Measurements from ENCODE around the gene ZNF511.
A peak's percentile ranks its signal among the peaks of the same experiment; 100 is the strongest.

Gene ZNF511

GRCh38 chr10:133279326-133280226 lies 29.1 kb upstream of the ZNF511 start:
- H3K4me3 ChIP-seq (ENCODE audit: low read depth, low read length): peak overlapping the region; percentile 37
- DNase-seq (ENCODE audit: low read depth): peak; percentile 90
- TF ChIP-seq MYC (IDR thresholded peaks at IDR 0.05; ENCODE audit: low read depth, low read length) (no peak), MAX (IDR thresholded peaks at IDR 0.05; ENCODE audit: low read depth, low read length) (peak; percentile 16; the same call in 1 of the 2 replicates)

- DNase-seq (ENCODE audit: low read depth): no peak
- TF ChIP-seq MYC (IDR thresholded peaks at IDR 0.05; ENCODE audit: low read depth, low read length) (no peak), POLR2A (IDR thresholded peaks at IDR 0.05; ENCODE audit: extremely low read depth, insufficient read length) (no peak), MAX (IDR thresholded peaks at IDR 0.05; ENCODE audit: low read depth, low read length) (no peak), CTCF (IDR thresholded peaks at IDR 0.05; ENCODE audit: low read depth, low read length) (no peak)
- no peak overlapping the region for H3K4me3 ChIP-seq (ENCODE audit: low read depth, low read length)
These were observed 28.2 kb upstream of the ZNF511 start for GRCh38 chr10:133280391-133281059.

GRCh38 chr10:133281084-133281483 lies 27.6 kb upstream of the ZNF511 start:
- no peak for DNase-seq (ENCODE audit: low read depth)
- TF ChIP-seq POLR2A (IDR thresholded peaks at IDR 0.05; ENCODE audit: extremely low read depth, insufficient read length) (no peak), MAX (IDR thresholded peaks at IDR 0.05; ENCODE audit: low read depth, low read length) (no peak), CTCF (IDR thresholded peaks at IDR 0.05; ENCODE audit: low read depth, low read length) (no peak), MYC (IDR thresholded peaks at IDR 0.05; ENCODE audit: low read depth, low read length) (no peak)
- H3K4me3 ChIP-seq (ENCODE audit: low read depth, low read length): no peak overlapping the region

- no peak for TF ChIP-seq POLR2A (IDR thresholded peaks at IDR 0.05; ENCODE audit: extremely low read depth, insufficient read length)
- no peak for TF ChIP-seq MYC (IDR thresholded peaks at IDR 0.05; ENCODE audit: low read depth, low read length)
- no peak for TF ChIP-seq MAX (IDR thresholded peaks at IDR 0.05; ENCODE audit: low read depth, low read length)
- no peak for TF ChIP-seq CTCF (IDR thresholded peaks at IDR 0.05; ENCODE audit: low read depth, low read length)
- DNase-seq (ENCODE audit: low read depth): no peak
- no peak overlapping the region for H3K4me3 ChIP-seq (ENCODE audit: low read depth, low read length)
These were observed 26.9 kb upstream of the ZNF511 start for GRCh38 chr10:133281628-133282372.

GRCh38 chr10:133282846-133283390 lies 25.8 kb upstream of the ZNF511 start:
- TF ChIP-seq MYC (IDR thresholded peaks at IDR 0.05; ENCODE audit: low read depth, low read length) (no peak), CTCF (IDR thresholded peaks at IDR 0.05; ENCODE audit: low read depth, low read length) (no peak), POLR2A (IDR thresholded peaks at IDR 0.05; ENCODE audit: extremely low read depth, insufficient read length) (no peak), MAX (IDR thresholded peaks at IDR 0.05; ENCODE audit: low read depth, low read length) (no peak)
- no peak overlapping the region for H3K4me3 ChIP-seq (ENCODE audit: low read depth, low read length)
- no peak for DNase-seq (ENCODE audit: low read depth)

All from NB4 (cell line).